HepG2 (cell line): Measurements from ENCODE around the gene SEC16A. TPM values are rescaled to one million over a fixed set of nuclear protein-coding genes. Genes with fewer than 3 reads are reported as not detected.

ENCODE experiments used
- ATAC-seq: fragments of 200-7000 bp; cut with Tn5 transposase; 3 replicates; pipeline ENCODE4 v1.9.1; 2020; ENCODE audit warnings: mild to moderate bottlenecking, moderate library complexity
- BruUV-seq: library from RNA; stranded (reverse); fragments of 400-500 nt; replicated peaks from 2 replicates; lab custom pipeline; 2021; lab: Mats Ljungman, UMichigan
- CTCF ChIA-PET: fragments of 300-600 bp; formaldehyde crosslinking; extraction: SDS; loops from one replicate; lab custom pipeline; 2021; ENCODE audit warnings: low total read pairs, inconsistent platforms, low intra/inter-chr PET ratio; lab: Yijun Ruan, JAX
- POLR2A ChIA-PET: fragments of 350-600 bp; sonication (Branson Sonifier 250); formaldehyde crosslinking; loops from one replicate; lab custom pipeline; 2020; ENCODE audit warnings: antibody characterized with exemption, inconsistent platforms; lab: Yijun Ruan, JAX
- DNase-seq: peaks from one replicate; pipeline ENCODE4 v3.0.0-alpha.2; 2015; ENCODE audit warnings: low spot score
- FAIRE-seq: peaks from 3 replicates; lab custom pipeline; 2011; peaks lifted over from hg19 to GRCh38; lab: Jason Lieb, UNC
- H2AFZ ChIP-seq: one replicate; pipeline ENCODE4 v1.6.1; 2011; ENCODE audit warnings: low read length, inconsistent platforms
- H3K27ac ChIP-seq: fragments of 300-600 bp; 3 replicates; pipeline ENCODE4 v1.8.0; 2011; ENCODE audit warnings: mixed run types, mild to moderate bottlenecking, mixed read lengths, low read length, inconsistent platforms; ENCODE audit not compliant: insufficient read depth; ENCODE audit errors: extremely low read length
- H3K27me3 ChIP-seq, 2 experiments: fragments of 200-600 bp in 1 of 2; 2 replicates in 1 of 2; 3 replicates in 1 of 2; pipeline versions ENCODE4 v1.6.0 to v1.8.0; 2011; ENCODE audit warnings: low read length in 2 of 2, mild to moderate bottlenecking in 2 of 2, moderate library complexity in 2 of 2, inconsistent platforms in 1 of 2; ENCODE audit not compliant: insufficient read depth in 2 of 2, control insufficient read depth in 1 of 2
- H3K36me3 ChIP-seq, 2 experiments: fragments of 200-600 bp in 1 of 2; replicated peaks in 1 of 2; 2 replicates in 1 of 2; 3 replicates in 1 of 2; pipeline versions ENCODE4 v1.5.1 to v1.8.0; 2011; ENCODE audit warnings: low read length in 2 of 2, inconsistent platforms in 1 of 2; ENCODE audit not compliant: insufficient read depth in 2 of 2, control insufficient read depth in 1 of 2
- H3K4me1 ChIP-seq: 2 replicates; pipeline ENCODE4 v1.5.1; 2012; ENCODE audit warnings: low read length, inconsistent platforms; ENCODE audit not compliant: insufficient read depth
- H3K4me2 ChIP-seq: 2 replicates; pipeline ENCODE4 v1.6.0; 2011; ENCODE audit warnings: low read depth, low read length, inconsistent platforms
- H3K4me3 ChIP-seq, 3 experiments: fragments of 200-600 bp in 1 of 3; sonication (generic), shearing (Covaris generic) in 1 of 3; replicated peaks in 1 of 3; 2 replicates each; pipeline ENCODE4 v1.5.1; 2011 to 2016; ENCODE audit warnings: low read length in 3 of 3, inconsistent platforms in 2 of 3, low read depth in 2 of 3, mild to moderate bottlenecking in 2 of 3, control low read depth in 1 of 3, mixed read lengths in 1 of 3; ENCODE audit not compliant: insufficient read depth in 1 of 3
- H3K79me2 ChIP-seq: one replicate; pipeline ENCODE4 v1.6.1; 2011; ENCODE audit warnings: low read length, inconsistent platforms; ENCODE audit not compliant: insufficient read depth
- H3K9ac ChIP-seq: 2 replicates; pipeline ENCODE4 v1.6.0; 2011; ENCODE audit warnings: mild to moderate bottlenecking, low read depth, low read length, inconsistent platforms; ENCODE audit not compliant: insufficient read depth
- H3K9me3 ChIP-seq: 2 replicates; pipeline ENCODE4 v1.5.1; 2012; ENCODE audit warnings: mild to moderate bottlenecking, low read length
- H4K20me1 ChIP-seq: 2 replicates; pipeline ENCODE4 v1.6.0; 2011; ENCODE audit warnings: inconsistent platforms, mild to moderate bottlenecking, low read length, moderate library complexity; ENCODE audit not compliant: insufficient read depth
- AGO2 ChIP-seq: fragments of 200-400 bp; formaldehyde crosslinking; optimal IDR thresholded peaks from 2 replicates; pipeline ENCODE3; 2017; ENCODE audit warnings: mild to moderate bottlenecking, low read depth, low read length, moderate library complexity
- MED13 ChIP-seq: sonication (generic); formaldehyde crosslinking; IDR thresholded peaks from 2 replicates; pipeline ENCODE4 v1.5.0; 2020; ENCODE audit warnings: missing genetic modification reagents
- NFE2L2 ChIP-seq: fragments of 150-350 bp; IDR thresholded peaks from 2 replicates; pipeline ENCODE4 v1.6.1; 2014; ENCODE audit warnings: low read length
- RBFOX2 ChIP-seq: fragments of 200-400 bp; formaldehyde crosslinking; IDR thresholded peaks from 2 replicates; pipeline ENCODE4 v1.6.1; 2017; ENCODE audit warnings: low read depth, mild to moderate bottlenecking, low read length
- RCOR2 ChIP-seq: IDR thresholded peaks from 2 replicates; pipeline ENCODE4 v1.6.1; 2016; ENCODE audit warnings: missing biosample characterization, missing genetic modification reagents
- SIN3A ChIP-seq: IDR thresholded peaks from 2 replicates; pipeline ENCODE4 v1.6.1; 2011; ENCODE audit warnings: low read depth, mild to moderate bottlenecking, control low read depth, low read length, borderline replicate concordance
- ZNF10 ChIP-seq: sonication (generic); formaldehyde crosslinking; IDR thresholded peaks from 2 replicates; pipeline ENCODE4 v1.4.0; 2020; ENCODE audit warnings: mild to moderate bottlenecking, low read depth, missing genetic modification reagents, borderline replicate concordance
- ZNF547 ChIP-seq: sonication (generic); formaldehyde crosslinking; IDR thresholded peaks from 2 replicates; pipeline ENCODE4 v1.5.1; 2020; ENCODE audit warnings: mild to moderate bottlenecking, missing genetic modification reagents
- ZNF563 ChIP-seq: sonication (generic); formaldehyde crosslinking; IDR thresholded peaks from 2 replicates; pipeline ENCODE4 v1.8.0; 2022; ENCODE audit warnings: mild to moderate bottlenecking, moderate library complexity, missing genetic modification reagents
- ZNF713 ChIP-seq: sonication (generic); formaldehyde crosslinking; IDR thresholded peaks from 2 replicates; pipeline ENCODE4 v1.4.0; 2020; ENCODE audit warnings: mild to moderate bottlenecking, missing genetic modification reagents
- WGBS: methylation state at CpG from one replicate; pipeline ENCODE4 v1.1.6; 2017; ENCODE audit warnings: low lambda C conversion rate; 5-methylcytosine and 5-hydroxymethylcytosine counted together
- in situ Hi-C: cut with HindIII; loops from 2 replicates; pipeline ENCODE4 v1.10.0; 2017; ENCODE audit warnings: low pct_unique_long_range_greater_than_20kb; ENCODE audit not compliant: extremely low pct_ligation_motif_present
- intact Hi-C: fragments of 100-400 bp; cut with micrococcal nuclease; formaldehyde crosslinking; loops from one replicate; pipeline ENCODE4 v1.10.0; 2022; ENCODE audit not compliant: unreplicated experiment
- polyA plus RNA-seq, 8 experiments: library from polyadenylated mRNA; depleted of rRNA in 3 of 8; stranded (reverse) in 7 of 8; unstranded in 1 of 8; fragments of >200 nt; fragmentation: Illumina TruSeq in 4 of 8; extraction: Trizol in 4 of 8; gene quantifications; 2 replicates each; pipeline versions ENCODE4 v1.2.1 to v1.2.3, GENCODE V29; 2011 to 2016; ENCODE audit warnings: low read depth in 4 of 8, missing spikeins in 1 of 8, mixed read lengths in 1 of 8; ENCODE audit not compliant: insufficient read depth in 1 of 8
- total RNA-seq, 5 experiments: library from RNA; depleted of rRNA; stranded (reverse); fragments of >200 nt; fragmentation: Illumina TruSeq; extraction: Trizol; gene quantifications; 2 replicates each; pipeline ENCODE4 v1.2.3, GENCODE V29; 2016; ENCODE audit warnings: low read depth in 1 of 5
- TF ChIP-seq, protein P1 (sequence below): sonication (generic); formaldehyde crosslinking; IDR thresholded peaks from 2 replicates; pipeline ENCODE4 v1.8.1; 2023; ENCODE audit warnings: missing genetic modification reagents, mild to moderate bottlenecking, borderline replicate concordance
- TF ChIP-seq, protein P2 (sequence below): sonication (generic); formaldehyde crosslinking; IDR thresholded peaks from 2 replicates; pipeline ENCODE4 v1.4.0; 2020; ENCODE audit warnings: mild to moderate bottlenecking, low read depth, missing genetic modification reagents

The SEC16A gene
- total and polyA plus RNA-seq, 2 of the 13 experiments (the other 11 are each of a cell fraction or from before 2014, with no cell fraction given), result 15.9 to 18.9 TPM

DNA sequence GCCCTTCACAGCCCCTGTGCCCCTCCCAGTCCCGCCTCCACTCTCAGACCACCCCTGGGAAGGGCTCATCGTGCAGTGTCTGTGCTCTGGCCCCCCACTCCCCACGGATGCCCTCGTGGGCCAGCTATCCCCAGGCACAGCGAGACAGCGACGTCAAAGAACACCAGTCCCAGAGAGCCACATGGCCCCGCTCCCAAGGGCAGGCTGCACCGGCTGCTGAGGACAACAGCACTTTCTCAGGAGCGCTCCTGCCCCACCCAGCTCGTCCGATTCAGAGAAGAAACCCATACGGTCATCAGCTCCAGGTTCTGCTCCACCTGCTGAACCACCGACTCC lies 78.1 kb downstream of the SEC16A start:
- in situ Hi-C loops, result no loop called here

GRCh38 chr9:136403915-136404800 lies 78.7 kb downstream of the SEC16A start:
- intact Hi-C loops, result no loop called here
- FAIRE-seq, result no peak

More for the DNA sequence above, 78.1 kb downstream of the SEC16A start:
- Histone ChIP-seq H3K9me3 (no peaks in the 10 kb centered on the region), H3K4me3 (no peak overlapping the region), H3K27ac (no peak overlapping the region), H3K27me3 (no peaks in the 10 kb centered on the region), H3K4me1 (peaks cover 22% of the 10 kb centered on the region), H3K4me2 (no peak overlapping the region), H4K20me1 (no peaks in the 10 kb centered on the region), H3K36me3 (peaks cover 11 to 39% of the 10 kb centered on the region in 2 experiments; a peak in 4 of 5 replicates), H3K9ac (no peak overlapping the region), H3K79me2 (peaks cover 10% of the 10 kb centered on the region), H2AFZ (no peak overlapping the region)
- FAIRE-seq (no peak), ATAC-seq (no peak), DNase-seq (no peak)
- POLR2A ChIA-PET, result no interaction called here
- CTCF ChIA-PET, result no interaction called here
- peak; percentile 26 for TF ChIP-seq AGO2
- TF ChIP-seq ZNF713 (CRISPR knock-in tag), result no peak
- no peak for TF ChIP-seq MED13 (CRISPR knock-in tag)
- TF ChIP-seq SIN3A, result no peak
- 96% methylated on average over 5 of the region's 14 CpGs for WGBS
- no TSS peak for BruUV-seq
- intact Hi-C loops, result no loop called here

More at GRCh38 chr9:136403915-136404800, 78.7 kb downstream of the SEC16A start:
- CTCF ChIA-PET, result no interaction called here
- BruUV-seq, result no TSS peak
- Histone ChIP-seq H3K27me3 (no peaks in the 10 kb centered on the region), H3K9ac (no peak overlapping the region), H3K79me2 (peaks cover 10% of the 10 kb centered on the region), H3K27ac (no peak overlapping the region), H3K4me1 (peaks cover 16% of the 10 kb centered on the region), H3K9me3 (no peaks in the 10 kb centered on the region), H3K4me3 (no peak overlapping the region), H3K4me2 (no peak overlapping the region), H2AFZ (no peak overlapping the region), H4K20me1 (no peaks in the 10 kb centered on the region), H3K36me3 (peaks cover 11 to 39% of the 10 kb centered on the region in 2 experiments; a peak in 4 of 5 replicates)
- peak; percentile 69 for TF ChIP-seq RBFOX2
- TF ChIP-seq RCOR2 (CRISPR knock-in tag), result no peak
- TF ChIP-seq ZNF10 (CRISPR knock-in tag), result no peak
- TF ChIP-seq, protein P1, sequence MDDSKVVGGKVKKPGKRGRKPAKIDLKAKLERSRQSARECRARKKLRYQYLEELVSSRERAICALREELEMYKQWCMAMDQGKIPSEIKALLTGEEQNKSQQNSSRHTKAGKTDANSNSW (CRISPR knock-in tag), result no peak
- TF ChIP-seq NFE2L2, result no peak
- TF ChIP-seq ZNF563 (CRISPR knock-in tag), result no peak
- TF ChIP-seq, protein P2, sequence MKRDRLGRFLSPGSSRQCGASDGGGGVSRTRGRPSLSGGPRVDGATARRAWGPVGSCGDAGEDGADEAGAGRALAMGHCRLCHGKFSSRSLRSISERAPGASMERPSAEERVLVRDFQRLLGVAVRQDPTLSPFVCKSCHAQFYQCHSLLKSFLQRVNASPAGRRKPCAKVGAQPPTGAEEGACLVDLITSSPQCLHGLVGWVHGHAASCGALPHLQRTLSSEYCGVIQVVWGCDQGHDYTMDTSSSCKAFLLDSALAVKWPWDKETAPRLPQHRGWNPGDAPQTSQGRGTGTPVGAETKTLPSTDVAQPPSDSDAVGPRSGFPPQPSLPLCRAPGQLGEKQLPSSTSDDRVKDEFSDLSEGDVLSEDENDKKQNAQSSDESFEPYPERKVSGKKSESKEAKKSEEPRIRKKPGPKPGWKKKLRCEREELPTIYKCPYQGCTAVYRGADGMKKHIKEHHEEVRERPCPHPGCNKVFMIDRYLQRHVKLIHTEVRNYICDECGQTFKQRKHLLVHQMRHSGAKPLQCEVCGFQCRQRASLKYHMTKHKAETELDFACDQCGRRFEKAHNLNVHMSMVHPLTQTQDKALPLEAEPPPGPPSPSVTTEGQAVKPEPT (CRISPR knock-in tag), result no peak
- peak; percentile 88 for TF ChIP-seq AGO2
- no peak for TF ChIP-seq ZNF547 (CRISPR knock-in tag)
- WGBS, result 94% methylated on average over 28 of the region's 32 CpGs
- ATAC-seq (no peak), DNase-seq (no peak)
- POLR2A ChIA-PET, result no interaction called here
- in situ Hi-C loops, result no loop called here
